ENCODE results near the gene WIPF3.

The WIPF3 gene

GRCh38 chr7:29946428-29947186, 140.3 kb downstream of the WIPF3 start:
- no peaks in the 10 kb centered on the region for H3K27me3 ChIP-seq (ENCODE audit: insufficient read depth, low read length)
- no peaks in the 10 kb centered on the region for H3K4me1 ChIP-seq (ENCODE audit: insufficient read depth, low read length)
- no peaks in the 10 kb centered on the region for H3K9me3 ChIP-seq (ENCODE audit: insufficient read depth, low read depth, low read length)
- no peak overlapping the region for H3K9ac ChIP-seq (ENCODE audit: low read depth, low read length)
- no peak overlapping the region for H3K27ac ChIP-seq (ENCODE audit: low read length)
- no peak overlapping the region for H3K4me3 ChIP-seq (ENCODE audit: low read length)
- H3K36me3 ChIP-seq (ENCODE audit: insufficient read depth, low read depth, low read length): peaks cover 46% of the 10 kb centered on the region

DNA sequence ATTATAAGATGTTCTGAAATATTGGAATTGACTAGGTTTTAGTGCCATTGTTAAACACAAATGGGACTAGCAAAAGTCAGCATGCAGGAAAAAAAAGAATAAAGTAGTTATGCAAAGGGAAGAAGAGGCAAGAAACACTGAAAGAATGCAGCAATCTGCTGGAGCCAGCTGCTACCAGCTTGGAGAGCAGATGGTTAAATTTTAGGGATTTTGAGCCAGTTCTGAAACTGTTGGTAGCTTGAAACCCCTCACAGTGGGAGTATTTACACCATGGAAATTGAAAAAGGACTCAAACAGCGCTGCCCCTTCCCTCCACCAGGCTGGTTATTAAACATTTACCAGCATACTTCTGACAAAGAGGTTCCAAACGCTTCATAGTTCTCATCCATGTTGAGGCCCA, 142.3 kb downstream of the WIPF3 start:
- H3K36me3 ChIP-seq (ENCODE audit: insufficient read depth, low read depth, low read length): peaks cover 39% of the 10 kb centered on the region
- no peak overlapping the region for H3K9ac ChIP-seq (ENCODE audit: low read depth, low read length)
- no peaks in the 10 kb centered on the region for H3K4me1 ChIP-seq (ENCODE audit: insufficient read depth, low read length)
- H3K27ac ChIP-seq (ENCODE audit: low read length): no peak overlapping the region
- no peaks in the 10 kb centered on the region for H3K27me3 ChIP-seq (ENCODE audit: insufficient read depth, low read length)
- no peak overlapping the region for H3K4me3 ChIP-seq (ENCODE audit: low read length)
- no peaks in the 10 kb centered on the region for H3K9me3 ChIP-seq (ENCODE audit: insufficient read depth, low read depth, low read length)

GRCh38 chr7:29950480-29950879, 144.2 kb downstream of the WIPF3 start:
- Histone ChIP-seq H3K9me3 (ENCODE audit: insufficient read depth, low read depth, low read length) (no peaks in the 10 kb centered on the region), H3K36me3 (ENCODE audit: insufficient read depth, low read depth, low read length) (peaks cover 32% of the 10 kb centered on the region), H3K4me1 (ENCODE audit: insufficient read depth, low read length) (no peaks in the 10 kb centered on the region), H3K4me3 (ENCODE audit: low read length) (no peak overlapping the region), H3K27me3 (ENCODE audit: insufficient read depth, low read length) (no peaks in the 10 kb centered on the region), H3K27ac (ENCODE audit: low read length) (no peak overlapping the region), H3K9ac (ENCODE audit: low read depth, low read length) (no peak overlapping the region)

DNA sequence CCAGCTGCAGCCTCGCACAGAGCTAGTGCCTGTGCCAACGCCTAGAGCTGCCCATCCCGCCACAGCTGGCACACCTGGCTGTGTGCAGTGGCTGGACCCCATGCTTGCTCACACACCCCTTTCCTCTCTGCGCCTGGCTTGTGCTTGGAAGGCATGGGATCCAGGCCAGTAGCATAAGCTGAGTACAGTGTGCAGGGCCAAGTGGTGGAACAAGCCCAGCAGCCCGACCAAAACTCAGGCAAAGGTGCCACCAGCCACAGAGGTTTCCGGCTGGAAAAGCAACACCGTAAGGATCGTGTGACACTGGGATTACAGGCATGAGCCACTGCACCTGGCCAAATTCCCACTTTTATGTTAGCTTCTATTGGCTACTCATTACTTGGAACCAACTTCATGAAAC, 144.9 kb downstream of the WIPF3 start:
- Histone ChIP-seq H3K4me1 (ENCODE audit: insufficient read depth, low read length) (no peaks in the 10 kb centered on the region), H3K27ac (ENCODE audit: low read length) (no peak overlapping the region), H3K4me3 (ENCODE audit: low read length) (no peak overlapping the region), H3K27me3 (ENCODE audit: insufficient read depth, low read length) (no peaks in the 10 kb centered on the region), H3K9ac (ENCODE audit: low read depth, low read length) (no peak overlapping the region), H3K9me3 (ENCODE audit: insufficient read depth, low read depth, low read length) (no peaks in the 10 kb centered on the region), H3K36me3 (ENCODE audit: insufficient read depth, low read depth, low read length) (peaks cover 31% of the 10 kb centered on the region)

DNA sequence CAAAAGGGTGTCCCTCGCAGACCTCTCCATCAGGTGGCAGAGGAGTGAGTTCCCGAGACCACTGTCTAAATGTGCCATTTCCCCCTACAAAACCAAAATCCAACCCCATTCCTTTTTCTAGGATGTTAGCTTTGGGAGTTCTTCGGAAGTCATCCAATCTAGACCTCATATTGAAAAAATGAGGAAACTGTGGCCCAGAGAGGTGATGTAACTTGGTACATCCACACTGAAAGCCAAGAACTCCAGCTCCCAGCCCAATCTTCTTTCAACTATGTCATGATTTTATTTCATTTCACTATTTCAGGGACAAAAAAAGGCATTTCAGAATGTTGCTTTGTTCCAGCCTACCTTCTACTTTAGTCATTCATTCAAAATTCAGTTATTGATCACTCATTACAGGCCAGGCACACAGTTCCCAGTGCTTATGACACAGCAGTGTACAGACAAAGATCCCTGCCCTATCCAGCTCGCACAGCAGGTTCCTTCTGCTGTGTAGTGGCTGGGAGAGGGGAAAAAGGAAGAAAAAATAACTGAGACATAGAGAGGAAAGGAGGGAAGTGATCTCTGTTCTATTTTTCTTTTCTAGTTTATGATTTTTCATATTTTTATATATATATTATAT, 147.5 kb downstream of the WIPF3 start:
- Histone ChIP-seq H3K9me3 (ENCODE audit: insufficient read depth, low read depth, low read length) (no peaks in the 10 kb centered on the region), H3K4me3 (ENCODE audit: low read length) (no peak overlapping the region), H3K27me3 (ENCODE audit: insufficient read depth, low read length) (no peaks in the 10 kb centered on the region), H3K27ac (ENCODE audit: low read length) (no peak overlapping the region), H3K4me1 (ENCODE audit: insufficient read depth, low read length) (peaks cover 4% of the 10 kb centered on the region; the same call in 1 of the 2 replicates), H3K36me3 (ENCODE audit: insufficient read depth, low read depth, low read length) (peaks cover 26% of the 10 kb centered on the region), H3K9ac (ENCODE audit: low read depth, low read length) (no peak overlapping the region)

DNA sequence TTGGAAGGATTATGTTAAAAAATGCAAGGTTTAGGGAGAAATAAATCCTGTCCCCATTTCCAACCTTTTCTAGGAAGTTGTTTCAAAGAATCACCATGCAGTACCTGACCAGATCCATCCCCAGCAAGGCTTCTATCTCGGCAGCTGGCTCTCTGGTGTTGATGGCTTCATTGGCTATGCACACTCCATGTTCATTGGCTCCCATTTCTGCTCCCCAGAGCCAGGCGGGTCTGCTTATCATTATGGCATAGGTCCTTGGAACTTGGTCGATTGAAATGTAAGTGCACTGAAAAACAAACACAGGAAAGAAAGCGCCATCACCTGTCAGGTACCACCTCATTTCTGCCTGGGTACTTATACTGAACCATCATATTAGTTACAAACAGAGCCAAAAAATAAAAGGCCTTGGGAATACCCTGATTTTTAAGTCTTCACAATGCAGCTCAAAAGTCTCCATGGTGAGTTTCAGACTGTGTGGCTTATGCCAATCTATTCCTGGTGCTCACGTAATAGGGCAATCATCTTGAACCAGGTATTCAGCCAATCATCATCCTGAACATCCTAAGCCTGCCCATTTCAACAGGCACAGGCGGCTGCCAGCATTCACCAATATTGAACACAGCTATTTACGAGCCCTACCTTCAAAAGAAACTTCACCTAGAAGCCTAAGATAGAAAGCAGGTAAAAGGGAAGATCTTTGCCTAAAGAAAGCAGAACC, 148.9 kb downstream of the WIPF3 start:
- H3K4me3 ChIP-seq (ENCODE audit: low read length): no peak overlapping the region
- peaks cover 5% of the 10 kb centered on the region; the same call in 1 of the 2 replicates for H3K4me1 ChIP-seq (ENCODE audit: insufficient read depth, low read length)
- H3K9ac ChIP-seq (ENCODE audit: low read depth, low read length): no peak overlapping the region
- peaks cover 26% of the 10 kb centered on the region for H3K36me3 ChIP-seq (ENCODE audit: insufficient read depth, low read depth, low read length)
- H3K9me3 ChIP-seq (ENCODE audit: insufficient read depth, low read depth, low read length): no peaks in the 10 kb centered on the region
- H3K27me3 ChIP-seq (ENCODE audit: insufficient read depth, low read length): no peaks in the 10 kb centered on the region
- H3K27ac ChIP-seq (ENCODE audit: low read length): no peak overlapping the region

GRCh38 chr7:29955799-29956486, 149.6 kb downstream of the WIPF3 start:
- no peak overlapping the region for H3K9ac ChIP-seq (ENCODE audit: low read depth, low read length)
- H3K27ac ChIP-seq (ENCODE audit: low read length): no peak overlapping the region
- H3K4me3 ChIP-seq (ENCODE audit: low read length): no peak overlapping the region
- H3K36me3 ChIP-seq (ENCODE audit: insufficient read depth, low read depth, low read length): peaks cover 26% of the 10 kb centered on the region
- no peaks in the 10 kb centered on the region for H3K27me3 ChIP-seq (ENCODE audit: insufficient read depth, low read length)
- no peaks in the 10 kb centered on the region for H3K9me3 ChIP-seq (ENCODE audit: insufficient read depth, low read depth, low read length)
- peaks cover 5% of the 10 kb centered on the region; the same call in 1 of the 2 replicates for H3K4me1 ChIP-seq (ENCODE audit: insufficient read depth, low read length)

GRCh38 chr7:29956487-29956836, 150.2 kb downstream of the WIPF3 start:
- Histone ChIP-seq H3K27me3 (ENCODE audit: insufficient read depth, low read length) (no peaks in the 10 kb centered on the region), H3K4me3 (ENCODE audit: low read length) (no peak overlapping the region), H3K9me3 (ENCODE audit: insufficient read depth, low read depth, low read length) (no peaks in the 10 kb centered on the region), H3K9ac (ENCODE audit: low read depth, low read length) (no peak overlapping the region), H3K27ac (ENCODE audit: low read length) (no peak overlapping the region), H3K36me3 (ENCODE audit: insufficient read depth, low read depth, low read length) (peaks cover 22% of the 10 kb centered on the region), H3K4me1 (ENCODE audit: insufficient read depth, low read length) (peaks cover 5% of the 10 kb centered on the region; the same call in 1 of the 2 replicates)

- no peak overlapping the region for H3K4me3 ChIP-seq (ENCODE audit: low read length)
These were observed 151.4 kb downstream of the WIPF3 start for GRCh38 chr7:29957521-29958310.

GRCh38 chr7:29958667-29959358, 152.5 kb downstream of the WIPF3 start:
- no peak overlapping the region for H3K27ac ChIP-seq (ENCODE audit: low read length)
- peaks cover 8% of the 10 kb centered on the region; the same call in 1 of the 2 replicates for H3K36me3 ChIP-seq (ENCODE audit: insufficient read depth, low read depth, low read length)
- H3K9ac ChIP-seq (ENCODE audit: low read depth, low read length): no peak overlapping the region
- H3K4me3 ChIP-seq (ENCODE audit: low read length): no peak overlapping the region
- H3K4me1 ChIP-seq (ENCODE audit: insufficient read depth, low read length): peaks cover 5% of the 10 kb centered on the region; the same call in 1 of the 2 replicates
- no peaks in the 10 kb centered on the region for H3K27me3 ChIP-seq (ENCODE audit: insufficient read depth, low read length)
- H3K9me3 ChIP-seq (ENCODE audit: insufficient read depth, low read depth, low read length): no peaks in the 10 kb centered on the region

More at GRCh38 chr7:29957521-29958310, 151.4 kb downstream of the WIPF3 start:
- H3K4me1 ChIP-seq (ENCODE audit: insufficient read depth, low read length): peaks cover 5% of the 10 kb centered on the region; the same call in 1 of the 2 replicates
- no peak overlapping the region for H3K9ac ChIP-seq (ENCODE audit: low read depth, low read length)
- no peaks in the 10 kb centered on the region for H3K27me3 ChIP-seq (ENCODE audit: insufficient read depth, low read length)
- H3K36me3 ChIP-seq (ENCODE audit: insufficient read depth, low read depth, low read length): peaks cover 12% of the 10 kb centered on the region; the same call in 1 of the 2 replicates
- no peaks in the 10 kb centered on the region for H3K9me3 ChIP-seq (ENCODE audit: insufficient read depth, low read depth, low read length)
- H3K27ac ChIP-seq (ENCODE audit: low read length): no peak overlapping the region

All from iPS-20b (cell line).